Effector CD8-positive, alpha-beta T cell (primary cell): ENCODE results near the gene AFAP1L1.

ENCODE experiments used
- DNase-seq: peaks from one replicate; lab custom pipeline; 2025; lab: John Stamatoyannopoulos, UW

The AFAP1L1 gene

DNA sequence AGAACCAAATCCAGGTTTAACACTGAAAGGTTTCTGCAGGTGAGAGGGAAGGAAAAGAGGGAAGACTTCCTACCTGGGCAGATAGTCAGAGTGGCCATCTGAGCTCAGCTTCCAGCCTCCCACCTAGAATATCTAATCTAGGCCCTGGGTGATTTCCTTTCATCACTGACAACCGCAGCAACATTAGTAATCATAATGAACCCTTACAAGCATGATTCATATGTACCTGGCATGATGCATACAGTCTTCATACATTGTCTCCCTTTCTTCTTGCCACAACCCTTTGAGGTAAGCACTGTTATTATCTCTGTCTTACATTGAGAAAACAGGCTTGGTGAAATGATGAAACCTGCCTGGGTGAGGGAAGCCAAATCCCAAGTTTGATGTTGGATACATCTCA is 13.5 kb downstream of the AFAP1L1 start:
- no peak for DNase-seq

- DNase-seq = no peak
Measured at GRCh38 chr5:149288436-149288835, 16.8 kb downstream of the AFAP1L1 start.

DNA sequence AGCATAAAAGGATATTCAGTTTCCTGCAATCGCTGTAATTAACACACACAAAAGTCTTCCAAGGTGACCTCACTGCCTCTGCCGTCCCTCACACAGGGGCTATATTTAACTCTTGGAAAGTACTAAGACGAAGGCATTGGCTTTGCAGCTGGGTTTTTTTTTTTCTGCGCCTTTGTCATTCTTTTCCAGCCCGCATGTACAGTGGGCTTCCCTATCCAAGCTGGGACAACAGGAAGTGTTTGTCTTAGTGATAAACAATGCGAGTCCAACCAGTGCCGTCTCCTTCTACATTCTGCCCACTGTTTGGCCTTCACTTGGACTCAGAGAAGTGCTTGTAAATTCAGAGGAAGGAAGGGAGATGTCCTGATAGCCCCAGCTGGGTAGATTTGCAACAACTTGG is 17.6 kb downstream of the AFAP1L1 start:
- no peak for DNase-seq

GRCh38 chr5:149294872-149295829 is 23.5 kb downstream of the AFAP1L1 start:
- no peak for DNase-seq

DNA sequence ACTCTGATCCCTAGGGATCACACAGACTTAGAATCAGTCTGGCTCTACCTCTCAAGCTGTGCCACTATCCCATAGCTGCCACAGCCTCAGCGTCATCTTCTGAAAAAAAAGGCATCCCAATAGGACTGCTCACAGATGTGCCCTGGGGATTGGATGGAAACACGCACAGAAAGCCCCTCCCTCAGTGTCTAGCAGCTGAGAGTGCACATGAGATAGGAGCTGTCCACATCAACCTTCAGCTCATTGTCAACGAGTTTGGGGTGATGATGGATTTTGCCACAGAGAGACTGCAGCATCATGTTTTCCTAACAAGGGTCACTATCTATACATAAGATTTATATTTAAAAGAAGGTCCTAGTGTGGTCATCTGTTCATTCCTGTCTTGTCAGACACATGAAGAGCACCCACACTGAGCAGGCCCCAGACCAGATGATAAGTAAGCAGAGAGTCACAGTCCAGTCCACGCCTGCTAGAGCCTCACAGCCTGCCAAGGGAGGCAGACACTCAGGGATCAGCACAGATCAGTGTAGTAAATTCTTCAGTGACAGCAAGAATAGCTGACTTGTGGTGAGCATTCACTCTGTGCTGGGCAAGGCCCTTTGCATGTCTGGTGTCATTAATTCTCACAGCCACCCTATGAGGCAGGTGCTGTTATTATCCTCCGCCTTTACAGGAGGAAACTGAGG is 25.8 kb downstream of the AFAP1L1 start:
- no peak for DNase-seq

- no peak for DNase-seq
Measured at GRCh38 chr5:149298163-149298562, 26.5 kb downstream of the AFAP1L1 start.

DNA sequence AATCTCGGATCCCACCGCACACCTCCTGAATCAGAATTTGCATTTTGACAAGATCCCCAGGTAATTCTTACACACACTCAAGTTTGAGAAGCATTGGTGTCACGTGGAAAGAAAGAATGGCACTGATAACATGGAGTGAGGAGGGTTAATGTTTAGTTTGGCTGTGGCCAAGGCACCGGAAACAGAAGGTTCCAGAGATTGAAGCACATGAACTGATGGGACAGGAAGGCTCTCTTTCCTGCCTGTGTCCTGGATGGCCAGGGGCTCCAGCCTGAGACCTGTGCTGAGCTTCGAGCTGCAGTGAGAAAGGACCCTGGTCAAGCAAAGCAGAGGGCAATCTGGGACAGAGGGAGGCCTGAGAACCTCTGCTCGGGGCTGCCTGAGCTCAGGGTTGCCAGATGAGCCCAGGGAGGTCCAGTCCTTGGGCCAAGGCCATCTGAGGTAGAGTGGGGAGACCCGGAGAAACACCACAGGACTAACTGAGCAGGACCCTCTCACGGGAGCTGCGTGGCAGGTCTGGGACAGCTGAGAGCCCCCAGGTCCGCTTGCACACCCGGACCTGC is 27.3 kb downstream of the AFAP1L1 start:
- no peak for DNase-seq

- DNase-seq = no peak
Measured at GRCh38 chr5:149299451-149300054, 27.9 kb downstream of the AFAP1L1 start.

DNA sequence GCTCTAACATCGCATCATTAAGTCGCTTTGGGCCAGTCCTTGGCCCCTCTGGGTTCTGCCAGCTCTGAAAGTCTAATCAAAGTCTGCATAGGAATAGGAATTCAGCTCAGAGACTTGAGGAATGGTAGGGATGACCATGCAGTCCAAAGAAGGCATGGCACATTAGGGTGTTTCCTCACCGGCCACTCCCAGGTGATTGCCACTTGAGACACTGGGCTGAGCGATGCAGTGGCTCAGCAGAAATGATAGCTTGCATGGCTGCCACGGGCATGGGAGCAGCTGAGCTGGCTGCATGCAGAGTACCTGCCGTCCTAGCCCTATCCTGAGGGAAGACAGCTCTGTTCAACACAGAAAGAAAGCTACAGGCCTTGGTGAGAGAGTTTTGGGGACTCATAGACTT is 28.8 kb downstream of the AFAP1L1 start:
- DNase-seq = no peak

DNA sequence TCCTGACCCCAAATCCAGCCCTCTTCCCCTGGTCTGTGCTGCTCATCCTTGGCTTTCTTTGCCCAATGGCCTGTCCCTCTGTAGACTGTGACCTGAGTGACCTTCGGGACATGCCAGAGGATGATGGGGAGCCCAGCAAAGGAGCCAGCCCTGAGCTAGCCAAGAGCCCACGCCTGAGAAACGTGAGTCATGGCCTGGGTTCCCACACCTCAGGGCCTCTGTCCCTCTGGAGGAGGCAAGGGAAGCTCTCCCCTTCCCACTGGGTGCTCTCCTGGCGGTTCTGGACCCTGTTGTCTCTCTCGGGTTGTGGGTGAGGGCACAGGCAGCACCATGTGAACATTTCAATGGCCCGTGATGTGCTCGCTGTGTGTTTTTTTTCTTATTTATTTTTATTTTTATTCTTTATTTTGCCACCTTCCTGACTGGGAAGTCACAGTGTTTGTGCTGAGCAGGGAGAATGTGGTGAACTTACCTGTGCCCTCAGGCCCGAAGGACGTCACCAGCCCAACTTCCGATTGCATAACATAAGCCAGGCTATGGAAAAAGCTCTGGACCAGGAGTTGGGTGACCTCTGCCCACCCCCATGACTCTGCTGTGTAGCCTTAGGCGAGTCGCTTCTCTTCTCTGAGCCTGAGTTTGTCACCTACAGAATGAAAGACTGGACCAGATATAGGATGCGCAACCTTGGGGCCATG is 29.5 kb downstream of the AFAP1L1 start:
- DNase-seq = no peak

DNA sequence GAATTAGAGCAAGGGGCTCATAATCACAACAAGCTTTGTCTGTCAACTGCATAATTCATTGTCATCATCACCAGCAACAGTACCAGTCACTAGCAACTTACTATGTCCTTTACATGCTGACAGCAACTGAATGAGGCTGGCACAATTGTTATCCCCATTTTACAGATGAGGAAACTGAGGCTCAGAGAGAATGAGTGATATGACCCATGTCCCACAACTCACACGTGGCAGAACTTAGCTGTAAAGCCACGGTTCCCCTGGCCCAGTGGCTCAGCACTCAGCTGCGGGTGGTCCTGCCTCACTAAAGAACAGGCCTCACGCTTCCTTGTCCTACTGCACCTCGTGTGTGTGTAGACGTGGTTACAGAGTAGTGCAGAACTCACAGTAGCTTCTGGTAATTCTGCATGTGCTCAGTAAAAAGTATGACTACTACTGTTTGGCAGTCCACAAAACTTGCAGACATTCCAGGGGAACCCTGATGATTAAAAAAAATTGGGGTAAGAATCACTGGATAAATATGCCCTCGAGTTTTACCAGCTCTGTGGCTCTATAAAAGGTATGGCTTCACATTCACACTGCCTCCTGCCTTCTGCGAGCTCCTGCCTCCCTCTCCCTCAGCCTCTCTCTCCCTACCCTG is 30.2 kb downstream of the AFAP1L1 start:
- DNase-seq = no peak

- no peak for DNase-seq
Measured at GRCh38 chr5:149302641-149303040, 31.0 kb downstream of the AFAP1L1 start.

DNA sequence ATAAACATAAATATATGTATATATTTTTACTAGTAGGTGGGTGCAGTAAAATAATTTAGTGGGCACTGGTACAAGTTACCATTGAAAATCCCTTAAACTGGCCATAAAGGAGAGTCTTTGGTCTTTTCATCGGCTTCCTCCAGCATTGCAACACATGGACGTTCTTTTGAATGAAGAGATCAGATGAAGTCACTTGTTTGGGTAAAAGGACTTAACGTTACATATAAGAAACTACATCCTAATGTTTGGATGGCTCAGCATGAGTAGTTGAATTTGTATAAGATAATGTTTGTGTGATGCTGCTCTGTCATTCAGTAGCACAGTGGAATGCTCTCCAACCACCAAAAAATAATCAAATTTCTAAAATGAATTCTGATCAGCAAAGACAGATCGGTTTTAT is 31.6 kb downstream of the AFAP1L1 start:
- no peak for DNase-seq

- no peak for DNase-seq
Measured at GRCh38 chr5:149304195-149305078, 32.8 kb downstream of the AFAP1L1 start.

DNA sequence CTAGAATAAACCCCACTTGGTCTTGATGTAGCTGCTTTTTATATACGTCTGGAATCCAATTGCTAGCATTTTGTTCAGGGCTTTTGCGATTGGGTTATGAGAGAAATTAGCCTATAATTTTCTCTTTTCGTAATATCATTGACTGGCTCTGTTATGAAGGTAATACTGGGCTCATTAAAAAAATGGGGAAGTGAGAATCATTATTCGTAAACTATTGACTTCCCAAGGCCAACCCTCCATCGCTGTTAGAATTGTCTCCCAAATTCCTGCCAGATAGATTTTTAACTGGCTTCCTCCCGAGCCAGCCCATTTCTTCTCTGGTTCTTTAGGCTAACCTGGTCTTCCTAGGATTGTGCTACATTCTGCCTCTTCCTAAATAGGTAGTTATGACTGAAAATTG is 37.7 kb downstream of the AFAP1L1 start:
- no peak for DNase-seq

- DNase-seq = no peak
Measured at GRCh38 chr5:149310488-149310887, 38.8 kb downstream of the AFAP1L1 start.

GRCh38 chr5:149310947-149311658 is 39.4 kb downstream of the AFAP1L1 start:
- no peak for DNase-seq

DNA sequence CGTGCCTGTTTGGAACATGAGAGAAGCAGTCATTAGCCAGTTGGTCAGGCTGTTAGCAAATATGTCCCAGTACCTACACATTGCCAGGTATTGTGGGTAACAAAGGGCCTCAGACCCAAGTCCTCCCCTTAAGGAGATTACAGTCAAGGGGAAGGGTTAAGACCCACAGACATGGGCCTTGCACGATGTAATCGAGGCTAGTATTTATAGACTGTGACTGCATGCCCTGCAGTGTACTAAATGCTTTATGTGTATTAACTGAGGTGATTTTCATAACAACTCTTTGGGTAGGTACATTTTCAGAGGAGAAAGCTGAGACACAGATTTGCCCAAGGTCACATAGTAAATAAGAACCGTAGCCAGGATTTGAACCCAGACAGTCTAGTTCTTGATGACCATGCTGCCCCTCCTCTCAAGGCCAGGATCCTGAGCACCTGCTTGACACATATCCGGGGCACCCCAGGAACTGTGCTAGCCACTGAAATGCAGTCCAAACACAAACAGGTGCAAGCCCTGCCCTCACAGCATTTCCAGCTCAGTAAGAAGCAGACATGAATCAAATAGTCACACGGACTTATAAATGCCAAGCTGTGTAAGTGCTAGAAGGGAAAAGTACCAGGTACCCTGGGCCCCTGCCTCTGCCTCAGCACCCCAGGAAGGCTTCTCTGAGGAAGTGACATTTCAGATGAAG is 41.6 kb downstream of the AFAP1L1 start:
- no peak for DNase-seq

DNA sequence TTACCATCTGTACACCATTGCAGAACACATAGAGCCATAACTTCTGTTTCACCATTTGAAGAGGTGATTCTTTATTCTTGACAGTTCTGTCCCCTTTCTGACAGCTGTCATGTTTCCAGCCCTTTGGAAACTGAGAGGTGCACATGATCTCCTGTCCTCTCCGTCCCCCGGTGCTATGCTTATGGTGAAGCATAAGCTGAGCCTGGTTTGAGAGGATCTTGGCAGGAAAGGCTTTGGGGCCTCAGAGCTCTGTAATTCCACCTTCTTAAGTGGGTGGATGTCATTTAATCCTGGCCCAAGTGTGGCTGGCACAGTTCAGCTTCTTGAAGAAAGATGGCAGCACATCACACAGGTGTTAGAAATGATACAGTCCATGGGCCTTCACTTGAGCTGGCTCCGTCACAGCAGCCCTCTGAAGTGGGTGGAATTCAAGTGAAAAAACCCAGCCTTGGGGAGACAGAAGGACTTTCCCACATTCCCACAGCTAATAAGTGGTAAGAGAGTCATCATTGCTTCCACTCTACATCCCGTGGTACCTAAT is 43.0 kb downstream of the AFAP1L1 start:
- DNase-seq = no peak
